Cardiac fibroblast (primary cell): Measurements from ENCODE around the gene PROX1.

ENCODE experiments used
- DNase-seq, 2 donors: peaks; one replicate each; pipeline versions ENCODE4 v3.0.0 to v3.0.0-alpha.2; 2010; ENCODE audit warnings: low read depth in 2 of 2
- H3K4me3 ChIP-seq, 2 donors: replicated peaks in 1 of 2; 1 replicate in 1 of 2; 2 replicates in 1 of 2; pipeline ENCODE4 v1.5.1; 2011; ENCODE audit warnings: low read depth in 2 of 2, low read length in 2 of 2, mild to moderate bottlenecking in 2 of 2, moderate library complexity in 1 of 2
- CTCF ChIP-seq: IDR thresholded peaks from one replicate; pipeline ENCODE4 v1.5.1; 2011; ENCODE audit warnings: low read depth, mild to moderate bottlenecking, low read length, inconsistent platforms

The PROX1 gene

DNA sequence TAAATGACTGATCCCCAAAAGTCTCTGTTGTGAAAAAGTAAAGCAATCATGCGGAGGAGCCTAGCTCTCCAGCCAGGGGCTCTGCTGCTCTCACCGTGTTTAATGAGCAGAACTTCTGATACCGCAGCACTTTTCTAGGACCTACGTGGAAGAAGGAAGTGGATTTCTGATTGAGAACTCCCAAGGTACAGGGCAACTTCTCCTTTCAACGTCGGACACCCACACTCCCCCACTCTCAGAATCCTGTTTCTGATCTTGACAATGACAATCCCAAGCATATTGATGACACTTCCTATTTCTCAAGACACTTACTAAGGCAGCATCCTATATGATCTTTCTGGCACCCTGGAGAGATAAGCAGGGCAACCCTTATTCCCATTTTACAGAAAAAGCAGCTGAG lies 78.4 kb downstream of the PROX1 start:
- TF ChIP-seq CTCF, result no peak
- DNase-seq, result no peak
- H3K4me3 ChIP-seq, result no peak overlapping the region

- DNase-seq, result no peak
- no peak for TF ChIP-seq CTCF
- no peak overlapping the region for H3K4me3 ChIP-seq
Measured at GRCh38 chr1:214066936-214067335, 79.2 kb downstream of the PROX1 start.

DNA sequence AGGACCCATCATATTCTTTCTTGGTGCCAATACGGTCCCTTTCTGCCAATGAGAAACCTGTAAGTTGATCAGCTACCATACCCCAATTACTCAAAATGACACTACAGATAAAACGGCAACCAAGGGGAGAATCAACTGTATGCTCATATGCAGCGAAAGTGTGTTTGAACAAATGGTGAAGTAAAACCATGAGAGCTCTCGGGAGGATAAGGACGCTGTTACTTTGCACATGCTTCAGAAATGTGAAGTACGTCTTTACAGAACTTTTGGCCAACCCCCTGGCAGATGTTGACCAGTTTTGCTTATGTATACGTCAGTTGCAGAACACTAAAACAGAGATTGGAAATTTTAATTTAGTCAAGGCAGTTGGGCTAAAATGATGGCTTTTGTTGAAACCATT lies 79.6 kb downstream of the PROX1 start:
- no peak overlapping the region for H3K4me3 ChIP-seq
- DNase-seq, result no peak
- TF ChIP-seq CTCF, result no peak

- no peak for TF ChIP-seq CTCF
- DNase-seq, result no peak
- no peak overlapping the region for H3K4me3 ChIP-seq
Measured at GRCh38 chr1:214067853-214068703, 80.3 kb downstream of the PROX1 start.

DNA sequence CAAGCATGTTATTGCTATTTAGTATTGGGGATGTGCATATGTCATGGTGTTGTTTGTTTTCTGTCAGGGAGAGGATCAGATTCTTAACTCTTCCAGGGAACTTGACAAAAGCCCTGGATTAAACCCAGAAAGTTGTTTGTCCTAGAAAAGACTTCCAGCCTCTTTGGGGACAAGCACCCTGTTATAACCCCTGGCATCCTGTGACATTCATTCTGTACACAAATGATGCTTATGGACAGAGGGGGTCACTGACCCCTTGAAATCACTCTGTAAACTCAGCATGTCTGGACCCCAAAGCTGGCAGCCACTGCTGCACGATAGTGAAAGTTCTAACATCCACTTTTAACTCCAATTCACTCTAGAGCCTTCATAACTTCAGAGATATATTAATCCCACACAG lies 81.2 kb downstream of the PROX1 start:
- DNase-seq, result no peak
- H3K4me3 ChIP-seq, result no peak overlapping the region
- no peak for TF ChIP-seq CTCF

GRCh38 chr1:214071469-214071868 lies 83.7 kb downstream of the PROX1 start:
- DNase-seq, result no peak
- H3K4me3 ChIP-seq, result no peak overlapping the region
- TF ChIP-seq CTCF, result no peak
